Neutrophil (primary cell): ENCODE results near the gene DENND5B.
"Not testable (repeated sequence)": the region's sequence is repeated elsewhere in the genome, so short reads cannot be mapped to it uniquely, and the experiment has no call there.

ENCODE experiments used
- H3K27ac ChIP-seq: fragments of 200-600 bp; sonication (generic); 2 replicates; pipeline ENCODE4 v1.5.1; 2016; ENCODE audit warnings: mild to moderate bottlenecking, moderate library complexity
- H3K27me3 ChIP-seq: fragments of 200-600 bp; sonication (generic); 2 replicates; pipeline ENCODE4 v1.6.0; 2016; ENCODE audit warnings: mild to moderate bottlenecking
- H3K36me3 ChIP-seq: fragments of 200-600 bp; sonication (generic); 2 replicates; pipeline ENCODE4 v1.5.1; 2017
- H3K4me1 ChIP-seq, 2 experiments: fragments of 200-600 bp in 1 of 2; sonication (generic) in 1 of 2; 1 replicate in 1 of 2; 2 replicates in 1 of 2; pipeline versions ENCODE4 v1.5.1 to v1.6.1; 2013 to 2016; ENCODE audit warnings: low read depth in 1 of 2, low read length in 1 of 2, mild to moderate bottlenecking in 1 of 2, moderate library complexity in 1 of 2; ENCODE audit not compliant: control insufficient read depth in 1 of 2, insufficient read depth in 1 of 2
- H3K4me3 ChIP-seq, 2 experiments: fragments of 200-600 bp in 1 of 2; sonication (generic) in 1 of 2; 1 replicate in 1 of 2; 2 replicates in 1 of 2; pipeline ENCODE4 v1.5.1; 2013 to 2016; ENCODE audit warnings: low read depth in 1 of 2, low read length in 1 of 2, mild to moderate bottlenecking in 1 of 2, moderate library complexity in 1 of 2
- H3K9me3 ChIP-seq: fragments of 200-600 bp; sonication (generic); 2 replicates; pipeline ENCODE4 v1.5.1; 2016
- CTCF ChIP-seq: fragments of 200-600 bp; sonication (generic); IDR thresholded peaks from 2 replicates; pipeline ENCODE4 v1.5.1; 2016; ENCODE audit warnings: antibody characterized with exemption

The DENND5B gene

GRCh38 chr12:31408763-31409162 is 182.2 kb downstream of the DENND5B start:
- Histone ChIP-seq H3K4me1 (no peaks in the 10 kb centered on the region), H3K4me3 (no peak overlapping the region), H3K36me3 (no peaks in the 10 kb centered on the region), H3K9me3 (no peaks in the 10 kb centered on the region), H3K27ac (no peak overlapping the region), H3K27me3 (no peaks in the 10 kb centered on the region)
- TF ChIP-seq CTCF: no peak

GRCh38 chr12:31407562-31407961 is 183.4 kb downstream of the DENND5B start:
- Histone ChIP-seq H3K4me3 (no peak overlapping the region), H3K4me1 (no peaks in the 10 kb centered on the region), H3K27ac (no peak overlapping the region), H3K27me3 (no peaks in the 10 kb centered on the region), H3K36me3 (no peaks in the 10 kb centered on the region), H3K9me3 (no peaks in the 10 kb centered on the region)
- TF ChIP-seq CTCF: no peak

- no peak for TF ChIP-seq CTCF
- no peaks in the 10 kb centered on the region for H3K27me3 ChIP-seq
- no peak overlapping the region for H3K27ac ChIP-seq
- no peaks in the 10 kb centered on the region for H3K36me3 ChIP-seq
- H3K4me3 ChIP-seq: no peak overlapping the region
- no peaks in the 10 kb centered on the region for H3K4me1 ChIP-seq
- no peaks in the 10 kb centered on the region for H3K9me3 ChIP-seq
Observed at GRCh38 chr12:31406345-31406744, 184.6 kb downstream of the DENND5B start.

GRCh38 chr12:31405021-31405420 is 185.9 kb downstream of the DENND5B start:
- Histone ChIP-seq H3K4me1 (no peaks in the 10 kb centered on the region), H3K9me3 (no peaks in the 10 kb centered on the region), H3K27ac (no peak overlapping the region), H3K27me3 (no peaks in the 10 kb centered on the region), H3K4me3 (no peak overlapping the region), H3K36me3 (no peaks in the 10 kb centered on the region)
- TF ChIP-seq CTCF: no peak

- not testable (repeated sequence) for H3K4me1 ChIP-seq, H3K27me3 ChIP-seq, H3K4me3 ChIP-seq, H3K27ac ChIP-seq, H3K36me3 ChIP-seq, H3K9me3 ChIP-seq
- TF ChIP-seq CTCF: peak; percentile 16
Observed at GRCh38 chr12:31403099-31403607, 187.8 kb downstream of the DENND5B start.

GRCh38 chr12:31393004-31393550 is 197.9 kb downstream of the DENND5B start:
- Histone ChIP-seq H3K27me3 (no peaks in the 10 kb centered on the region), H3K4me3 (no peak overlapping the region), H3K4me1 (no peaks in the 10 kb centered on the region), H3K9me3 (no peaks in the 10 kb centered on the region), H3K27ac (no peak overlapping the region), H3K36me3 (no peaks in the 10 kb centered on the region)
- TF ChIP-seq CTCF: no peak
